ENCODE measurements around the gene FAM200C. TPM values are rescaled to one million over a fixed set of nuclear protein-coding genes. Genes with fewer than 3 reads are reported as not detected.
A peak's percentile ranks its signal among the peaks of the same experiment; 100 is the strongest.

The FAM200C gene
- total and polyA plus RNA-seq, 2 of the 8 experiments (the other 6 are each of a cell fraction or from before 2014, with no cell fraction given), result 2.6 to 7.3 TPM

DNA sequence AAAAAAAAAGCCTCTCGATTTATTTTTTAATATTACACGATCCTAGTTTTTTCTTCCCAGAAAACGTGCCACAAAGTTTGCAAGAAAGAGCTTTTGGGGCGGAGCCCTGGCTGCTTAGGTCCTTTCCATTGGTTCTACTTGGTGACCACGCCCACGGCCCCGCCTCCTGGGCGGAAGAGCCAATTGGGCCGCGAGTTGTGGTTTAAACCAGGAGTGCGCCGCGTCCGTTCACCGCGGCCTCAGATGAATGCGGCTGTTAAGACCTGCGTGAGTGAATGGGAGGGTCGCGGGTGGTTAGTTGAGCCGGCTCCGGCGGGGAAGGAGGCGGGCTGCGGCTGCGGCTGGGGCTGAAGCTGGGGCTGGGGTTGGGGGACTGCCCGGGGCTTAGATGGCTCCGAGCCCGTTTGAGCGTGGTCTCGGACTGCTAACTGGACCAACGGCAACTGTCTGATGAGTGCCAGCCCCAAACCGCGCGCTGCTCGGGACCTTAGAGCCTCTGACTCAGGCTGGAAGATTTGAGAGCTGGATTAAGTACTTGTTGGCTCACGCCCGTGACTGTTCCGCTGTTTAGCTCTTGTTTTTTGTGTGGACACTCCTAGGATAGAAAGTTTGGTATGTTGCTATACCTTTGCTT, 21.9 kb upstream of the FAM200C start, which contains the start of gene PTTG1:
PTTG1 (plus strand) TSS at position 231 of the 634 bp plus-strand sequence. CDS start 458 bp downstream, outside the sequence.
- H2AFZ ChIP-seq (ENCODE audit: low read length), result no peak within 1 kb of the TSS
- H3K14ac ChIP-seq (ENCODE audit: insufficient read length), result no peak within 1 kb of the TSS
- no peak within 1 kb of the TSS for H2BK15ac ChIP-seq (ENCODE audit: low read length)
- H2BK5ac ChIP-seq (ENCODE audit: low read depth, low read length), result peak within 1 kb of the TSS; percentile 20; the same call in 1 of the 2 replicates
- H3K23me2 ChIP-seq (ENCODE audit: low read depth, low read length), result peaks cover 5% of the 10 kb centered on the region
- peak within 1 kb of the TSS; percentile 41 to 69 (median 62) for H3K4me3 ChIP-seq (ENCODE audit: extremely low read depth in 1 of 4, insufficient read depth in 2 of 4, low read depth in 3 of 4, low read length in 4 of 4)
- CTCF ChIA-PET (ENCODE audit: partially characterized antibody), result interaction anchor here (0.8 to 1.8 kb wide), 4 partner anchors 18 to 262 kb away, joined by 3 to 5 read pairs (median 4); no protein-coding TSS in a partner anchor
- no peaks in the 10 kb centered on the region for H3K9me3 ChIP-seq (ENCODE audit: insufficient read depth in 2 of 2, low read depth in 1 of 2, low read length in 1 of 2)
- H3K27ac ChIP-seq (ENCODE audit: low read depth, low read length), result no peak within 1 kb of the TSS
- FAIRE-seq, result no peak
- H3K4me1 ChIP-seq (replicated peaks in 1 of 4; ENCODE audit: control insufficient read depth in 3 of 4, insufficient read depth in 4 of 4, low read length in 3 of 4), result peaks cover 0 to 8% (median 4%) of the 10 kb centered on the region in 4 experiments; a peak in 3 of 7 replicates
- no peak within 1 kb of the TSS for H3K18ac ChIP-seq (ENCODE audit: extremely low read depth, low read length)
- no peak within 1 kb of the TSS for H4K5ac ChIP-seq (ENCODE audit: insufficient read length, low read depth, low read length)
- 2% methylated on average over 38 of the region's 39 CpGs; no CpG with 5 or more reads in 1 of the 2 experiments for WGBS, 2 experiments (ENCODE audit: extremely low coverage in 1 of 2, insufficient coverage in 1 of 2, insufficient read length in 1 of 2, insufficient replicate concordance in 2 of 2, low coverage in 1 of 2, low lambda C conversion rate in 2 of 2, missing lambda C conversion rate in 1 of 2)
- POLR2A ChIA-PET (ENCODE audit: partially characterized antibody), result interaction anchor here (0.6 to 1.7 kb wide), 11 partner anchors 9 to 297 kb away, joined by 3 to 6 read pairs (median 4); no protein-coding TSS in a partner anchor
- H3K4me2 ChIP-seq (ENCODE audit: insufficient read depth in 1 of 2, low read depth in 2 of 2, low read length in 2 of 2), result peak within 1 kb of the TSS; percentile 61 to 75
- DNase-seq (ENCODE audit: low read depth in 1 of 2, low spot score in 2 of 2), result peak; percentile 89 to 96
- peaks cover 9 to 53% of the 10 kb centered on the region in 2 experiments for H3K79me2 ChIP-seq (ENCODE audit: control insufficient read depth in 1 of 2, insufficient read depth in 2 of 2, low read length in 2 of 2)
- no peak within 1 kb of the TSS for H2AK5ac ChIP-seq (ENCODE audit: low read depth, low read length)
- no peak within 1 kb of the TSS for H2BK120ac ChIP-seq (replicated peaks; ENCODE audit: low read depth, low read length)
- peaks cover 2% of the 10 kb centered on the region; the same call in 1 of the 2 replicates for H3K79me1 ChIP-seq (ENCODE audit: low read depth, low read length)
- no peak within 1 kb of the TSS for H3K23ac ChIP-seq (ENCODE audit: insufficient read length)
- H3K36me3 ChIP-seq (ENCODE audit: control insufficient read depth in 2 of 4, insufficient read depth in 4 of 4, low read length in 3 of 4), result peaks cover 2 to 36% (median 22%) of the 10 kb centered on the region in 4 experiments; a peak in 6 of 8 replicates
- peak within 1 kb of the TSS; percentile 22 for H4K91ac ChIP-seq (replicated peaks; ENCODE audit: insufficient read length, low read length)
- no peak within 1 kb of the TSS for H3K4ac ChIP-seq (replicated peaks; ENCODE audit: insufficient read length, low read depth, low read length)
- H3K9ac ChIP-seq (replicated peaks in 1 of 4; ENCODE audit: extremely low read depth in 1 of 4, low read depth in 3 of 4, low read length in 3 of 4), result peak within 1 kb of the TSS; percentile 27 to 95 (median 62); a peak in 6 of 7 replicates
- no peak within 1 kb of the TSS for H2BK12ac ChIP-seq (ENCODE audit: low read depth, low read length)
- no peak within 1 kb of the TSS for H2BK20ac ChIP-seq (ENCODE audit: low read length)
- no peaks in the 10 kb centered on the region for H3K27me3 ChIP-seq (replicated peaks in 1 of 4; ENCODE audit: control insufficient read depth in 3 of 4, extremely low read depth in 1 of 4, insufficient read depth in 3 of 4, low read length in 3 of 4)
- no peak within 1 kb of the TSS for H4K8ac ChIP-seq (ENCODE audit: extremely low read depth, insufficient read depth, low read length)
- peaks cover 0 to 3% of the 10 kb centered on the region in 2 experiments for H4K20me1 ChIP-seq (replicated peaks in 1 of 2; ENCODE audit: control insufficient read depth in 1 of 2, insufficient read depth in 2 of 2, low read length in 2 of 2)
- peak within 1 kb of the TSS; percentile 28 for H3K56ac ChIP-seq (replicated peaks; ENCODE audit: insufficient read length, low read depth, low read length)
- TF ChIP-seq GABPA (IDR thresholded peaks at IDR 0.05; ENCODE audit: borderline replicate concordance, insufficient read depth, low read length) (no peak), RBBP5 (IDR thresholded peaks at IDR 0.05; ENCODE audit: borderline replicate concordance, low read depth, low read length) (no peak), TAF1 (IDR thresholded peaks at IDR 0.05; ENCODE audit: low read depth, low read length) (peak; percentile 96), CREB1 (IDR thresholded peaks at IDR 0.05) (peak; percentile 25; the same call in 1 of the 2 replicates), SP2 (IDR thresholded peaks at IDR 0.05; ENCODE audit: low read length) (no peak), CEBPB (IDR thresholded peaks at IDR 0.05; ENCODE audit: low read depth, low read length) (no peak), RXRA (IDR thresholded peaks at IDR 0.05; ENCODE audit: insufficient read depth, low read depth, low read length) (no peak), CHD2 (IDR thresholded peaks at IDR 0.05; ENCODE audit: low read length) (0 out of 2 replicates have a peak, but pooled peaks have one; percentile 43), SRF (IDR thresholded peaks at IDR 0.05; ENCODE audit: low read depth, low read length) (no peak), BRCA1 (IDR thresholded peaks at IDR 0.05; ENCODE audit: low read depth, low read length) (no peak)
- TF ChIP-seq, protein P1, sequence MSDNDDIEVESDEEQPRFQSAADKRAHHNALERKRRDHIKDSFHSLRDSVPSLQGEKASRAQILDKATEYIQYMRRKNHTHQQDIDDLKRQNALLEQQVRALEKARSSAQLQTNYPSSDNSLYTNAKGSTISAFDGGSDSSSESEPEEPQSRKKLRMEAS (IDR thresholded peaks at IDR 0.05), result peak; percentile 62
- TF ChIP-seq, protein P2, sequence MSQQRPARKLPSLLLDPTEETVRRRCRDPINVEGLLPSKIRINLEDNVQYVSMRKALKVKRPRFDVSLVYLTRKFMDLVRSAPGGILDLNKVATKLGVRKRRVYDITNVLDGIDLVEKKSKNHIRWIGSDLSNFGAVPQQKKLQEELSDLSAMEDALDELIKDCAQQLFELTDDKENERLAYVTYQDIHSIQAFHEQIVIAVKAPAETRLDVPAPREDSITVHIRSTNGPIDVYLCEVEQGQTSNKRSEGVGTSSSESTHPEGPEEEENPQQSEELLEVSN (IDR thresholded peaks at IDR 0.05), result no peak

Measured in H1 (cell line).